Measurements from ENCODE around the gene SCYGR6. TPM values are rescaled to one million over a fixed set of nuclear protein-coding genes. Genes with fewer than 3 reads are reported as not detected.

Gene SCYGR6
- total RNA-seq, 1 donor from 2014 or later, result not detected

- no peak for TF ChIP-seq CTCF (IDR thresholded peaks at IDR 0.05)
- no peak for DNase-seq (ENCODE audit: extremely low spot score, unreplicated experiment)
- Mint-ChIP-seq H3K27ac (ENCODE audit: unreplicated experiment) (no peak overlapping the region), H3K9me3 (ENCODE audit: unreplicated experiment) (no peaks in the 10 kb centered on the region), H3K4me1 (ENCODE audit: unreplicated experiment) (peaks cover 9% of the 10 kb centered on the region), H3K36me3 (ENCODE audit: unreplicated experiment) (no peaks in the 10 kb centered on the region), H3K4me3 (ENCODE audit: unreplicated experiment) (no peak overlapping the region), H3K27me3 (ENCODE audit: unreplicated experiment) (peaks cover 36% of the 10 kb centered on the region)
Measured at GRCh38 chr2:227720680-227721079, 3.9 kb downstream of the SCYGR6 start.

DNA sequence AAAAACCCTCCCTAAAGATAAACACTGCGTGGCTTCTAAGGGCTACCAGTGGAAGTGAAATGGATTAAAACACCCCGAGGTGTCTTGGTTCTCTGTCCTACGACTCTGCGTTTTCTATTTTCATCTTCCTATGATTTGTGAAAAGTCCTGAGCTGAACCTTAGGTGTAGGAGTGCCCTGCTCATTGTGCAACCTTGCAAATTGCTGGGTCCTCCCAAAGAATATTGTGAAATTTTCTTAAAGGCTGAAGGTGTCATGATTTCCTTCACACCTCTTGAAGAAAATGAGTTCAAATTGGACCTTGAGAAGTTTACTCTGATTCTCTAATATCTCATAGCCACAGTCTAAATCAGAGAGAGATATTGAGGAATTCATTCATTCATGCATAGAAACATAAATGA lies 4.9 kb downstream of the SCYGR6 start:
- Mint-ChIP-seq H3K4me3 (ENCODE audit: unreplicated experiment) (no peak overlapping the region), H3K27me3 (ENCODE audit: unreplicated experiment) (peaks cover 38% of the 10 kb centered on the region), H3K4me1 (ENCODE audit: unreplicated experiment) (peaks cover 9% of the 10 kb centered on the region), H3K36me3 (ENCODE audit: unreplicated experiment) (no peaks in the 10 kb centered on the region), H3K9me3 (ENCODE audit: unreplicated experiment) (no peaks in the 10 kb centered on the region), H3K27ac (ENCODE audit: unreplicated experiment) (no peak overlapping the region)
- no peak for TF ChIP-seq CTCF (IDR thresholded peaks at IDR 0.05)
- DNase-seq (ENCODE audit: extremely low spot score, unreplicated experiment), result no peak

GRCh38 chr2:227717687-227718567 lies 6.6 kb downstream of the SCYGR6 start, which contains the start of gene SLC19A3:
Gene SLC19A3, minus strand, starts transcription at chr2:227718028. Its CDS starts 15,710 bp downstream, at chr2:227702318.
- H3K4me3 Mint-ChIP-seq (ENCODE audit: unreplicated experiment), result peak within 1 kb of the TSS; percentile 73
- no peak for TF ChIP-seq CTCF (IDR thresholded peaks at IDR 0.05)
- H3K4me1 Mint-ChIP-seq (ENCODE audit: unreplicated experiment), result peaks cover 9% of the 10 kb centered on the region
- H3K27ac Mint-ChIP-seq (ENCODE audit: unreplicated experiment), result no peak within 1 kb of the TSS
- H3K36me3 Mint-ChIP-seq (ENCODE audit: unreplicated experiment), result no peaks in the 10 kb centered on the region
- H3K27me3 Mint-ChIP-seq (ENCODE audit: unreplicated experiment), result peaks cover 48% of the 10 kb centered on the region
- DNase-seq (ENCODE audit: extremely low spot score, unreplicated experiment), result peak; percentile 88
- H3K9me3 Mint-ChIP-seq (ENCODE audit: unreplicated experiment), result no peaks in the 10 kb centered on the region

GRCh38 chr2:227716501-227716900 lies 8.1 kb downstream of the SCYGR6 start:
- H3K36me3 Mint-ChIP-seq (ENCODE audit: unreplicated experiment), result no peaks in the 10 kb centered on the region
- no peak for TF ChIP-seq CTCF (IDR thresholded peaks at IDR 0.05)
- no peak overlapping the region for H3K27ac Mint-ChIP-seq (ENCODE audit: unreplicated experiment)
- H3K27me3 Mint-ChIP-seq (ENCODE audit: unreplicated experiment), result peaks cover 43% of the 10 kb centered on the region
- DNase-seq (ENCODE audit: extremely low spot score, unreplicated experiment), result no peak
- peaks cover 9% of the 10 kb centered on the region for H3K4me1 Mint-ChIP-seq (ENCODE audit: unreplicated experiment)
- H3K9me3 Mint-ChIP-seq (ENCODE audit: unreplicated experiment), result no peaks in the 10 kb centered on the region
- H3K4me3 Mint-ChIP-seq (ENCODE audit: unreplicated experiment), result no peak overlapping the region

DNA sequence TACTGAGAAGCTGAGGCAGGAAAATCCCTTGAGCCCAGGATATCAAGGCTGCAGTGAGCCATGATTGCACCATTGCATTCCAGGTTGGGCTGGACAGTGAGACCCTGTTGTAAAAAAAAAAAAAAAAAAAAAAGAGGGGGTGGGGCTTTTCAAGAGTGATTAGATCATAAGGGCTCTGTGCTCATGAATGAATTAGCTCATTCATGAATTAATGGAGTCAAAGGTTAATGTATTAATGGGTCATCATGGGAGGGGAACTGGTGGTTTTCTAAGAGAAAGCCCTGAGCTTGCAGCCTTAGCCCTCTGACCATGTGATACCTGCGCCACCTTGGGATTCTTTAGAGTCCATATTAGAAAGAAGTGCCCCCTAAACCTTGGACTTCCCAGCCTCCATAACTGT lies 11.3 kb downstream of the SCYGR6 start:
- TF ChIP-seq CTCF (IDR thresholded peaks at IDR 0.05), result no peak
- no peak for DNase-seq (ENCODE audit: extremely low spot score, unreplicated experiment)
- Mint-ChIP-seq H3K4me3 (ENCODE audit: unreplicated experiment) (no peak overlapping the region), H3K4me1 (ENCODE audit: unreplicated experiment) (peaks cover 9% of the 10 kb centered on the region), H3K27me3 (ENCODE audit: unreplicated experiment) (peaks cover 45% of the 10 kb centered on the region), H3K27ac (ENCODE audit: unreplicated experiment) (no peak overlapping the region), H3K36me3 (ENCODE audit: unreplicated experiment) (no peaks in the 10 kb centered on the region), H3K9me3 (ENCODE audit: unreplicated experiment) (no peaks in the 10 kb centered on the region)
